Measurements from ENCODE around the gene SGCA. TPM values are rescaled to one million over a fixed set of nuclear protein-coding genes. Genes with fewer than 3 reads are reported as not detected.

The SGCA gene
- total and polyA plus RNA-seq, 2 of the 13 experiments (the other 11 are each of a cell fraction or from before 2014, with no cell fraction given) = not detected

DNA sequence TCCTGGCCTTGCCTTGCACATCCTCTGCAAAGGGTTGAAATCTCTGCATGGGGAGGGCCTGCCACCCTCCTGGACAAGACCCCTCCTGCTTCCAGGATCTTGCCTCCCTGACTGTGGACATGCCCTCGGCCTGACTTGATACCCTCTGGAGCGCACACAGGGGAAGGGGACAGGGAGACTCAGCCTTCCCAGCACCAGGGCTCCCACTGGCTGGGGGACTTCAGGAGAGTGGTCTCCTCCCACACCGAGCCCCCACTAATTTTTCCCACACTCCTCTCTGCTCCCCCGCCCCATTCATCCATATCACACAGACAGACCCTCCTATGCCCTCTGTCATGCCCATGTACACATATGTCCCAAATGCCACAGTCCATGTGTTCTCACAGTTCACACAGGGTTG lies 14.3 kb downstream of the SGCA start (continued):
- TF ChIP-seq, protein P1, sequence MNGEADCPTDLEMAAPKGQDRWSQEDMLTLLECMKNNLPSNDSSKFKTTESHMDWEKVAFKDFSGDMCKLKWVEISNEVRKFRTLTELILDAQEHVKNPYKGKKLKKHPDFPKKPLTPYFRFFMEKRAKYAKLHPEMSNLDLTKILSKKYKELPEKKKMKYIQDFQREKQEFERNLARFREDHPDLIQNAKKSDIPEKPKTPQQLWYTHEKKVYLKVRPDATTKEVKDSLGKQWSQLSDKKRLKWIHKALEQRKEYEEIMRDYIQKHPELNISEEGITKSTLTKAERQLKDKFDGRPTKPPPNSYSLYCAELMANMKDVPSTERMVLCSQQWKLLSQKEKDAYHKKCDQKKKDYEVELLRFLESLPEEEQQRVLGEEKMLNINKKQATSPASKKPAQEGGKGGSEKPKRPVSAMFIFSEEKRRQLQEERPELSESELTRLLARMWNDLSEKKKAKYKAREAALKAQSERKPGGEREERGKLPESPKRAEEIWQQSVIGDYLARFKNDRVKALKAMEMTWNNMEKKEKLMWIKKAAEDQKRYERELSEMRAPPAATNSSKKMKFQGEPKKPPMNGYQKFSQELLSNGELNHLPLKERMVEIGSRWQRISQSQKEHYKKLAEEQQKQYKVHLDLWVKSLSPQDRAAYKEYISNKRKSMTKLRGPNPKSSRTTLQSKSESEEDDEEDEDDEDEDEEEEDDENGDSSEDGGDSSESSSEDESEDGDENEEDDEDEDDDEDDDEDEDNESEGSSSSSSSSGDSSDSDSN (CRISPR knock-in tag; IDR thresholded peaks at IDR 0.05) = no peak
- TF ChIP-seq, protein P2, sequence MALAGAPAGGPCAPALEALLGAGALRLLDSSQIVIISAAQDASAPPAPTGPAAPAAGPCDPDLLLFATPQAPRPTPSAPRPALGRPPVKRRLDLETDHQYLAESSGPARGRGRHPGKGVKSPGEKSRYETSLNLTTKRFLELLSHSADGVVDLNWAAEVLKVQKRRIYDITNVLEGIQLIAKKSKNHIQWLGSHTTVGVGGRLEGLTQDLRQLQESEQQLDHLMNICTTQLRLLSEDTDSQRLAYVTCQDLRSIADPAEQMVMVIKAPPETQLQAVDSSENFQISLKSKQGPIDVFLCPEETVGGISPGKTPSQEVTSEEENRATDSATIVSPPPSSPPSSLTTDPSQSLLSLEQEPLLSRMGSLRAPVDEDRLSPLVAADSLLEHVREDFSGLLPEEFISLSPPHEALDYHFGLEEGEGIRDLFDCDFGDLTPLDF (CRISPR knock-in tag; IDR thresholded peaks at IDR 0.05) = no peak
- TF ChIP-seq, protein P3, sequence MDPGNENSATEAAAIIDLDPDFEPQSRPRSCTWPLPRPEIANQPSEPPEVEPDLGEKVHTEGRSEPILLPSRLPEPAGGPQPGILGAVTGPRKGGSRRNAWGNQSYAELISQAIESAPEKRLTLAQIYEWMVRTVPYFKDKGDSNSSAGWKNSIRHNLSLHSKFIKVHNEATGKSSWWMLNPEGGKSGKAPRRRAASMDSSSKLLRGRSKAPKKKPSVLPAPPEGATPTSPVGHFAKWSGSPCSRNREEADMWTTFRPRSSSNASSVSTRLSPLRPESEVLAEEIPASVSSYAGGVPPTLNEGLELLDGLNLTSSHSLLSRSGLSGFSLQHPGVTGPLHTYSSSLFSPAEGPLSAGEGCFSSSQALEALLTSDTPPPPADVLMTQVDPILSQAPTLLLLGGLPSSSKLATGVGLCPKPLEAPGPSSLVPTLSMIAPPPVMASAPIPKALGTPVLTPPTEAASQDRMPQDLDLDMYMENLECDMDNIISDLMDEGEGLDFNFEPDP (CRISPR knock-in tag; conservative IDR thresholded peaks at IDR 0.05) = no peak
- TF ChIP-seq, protein P4, sequence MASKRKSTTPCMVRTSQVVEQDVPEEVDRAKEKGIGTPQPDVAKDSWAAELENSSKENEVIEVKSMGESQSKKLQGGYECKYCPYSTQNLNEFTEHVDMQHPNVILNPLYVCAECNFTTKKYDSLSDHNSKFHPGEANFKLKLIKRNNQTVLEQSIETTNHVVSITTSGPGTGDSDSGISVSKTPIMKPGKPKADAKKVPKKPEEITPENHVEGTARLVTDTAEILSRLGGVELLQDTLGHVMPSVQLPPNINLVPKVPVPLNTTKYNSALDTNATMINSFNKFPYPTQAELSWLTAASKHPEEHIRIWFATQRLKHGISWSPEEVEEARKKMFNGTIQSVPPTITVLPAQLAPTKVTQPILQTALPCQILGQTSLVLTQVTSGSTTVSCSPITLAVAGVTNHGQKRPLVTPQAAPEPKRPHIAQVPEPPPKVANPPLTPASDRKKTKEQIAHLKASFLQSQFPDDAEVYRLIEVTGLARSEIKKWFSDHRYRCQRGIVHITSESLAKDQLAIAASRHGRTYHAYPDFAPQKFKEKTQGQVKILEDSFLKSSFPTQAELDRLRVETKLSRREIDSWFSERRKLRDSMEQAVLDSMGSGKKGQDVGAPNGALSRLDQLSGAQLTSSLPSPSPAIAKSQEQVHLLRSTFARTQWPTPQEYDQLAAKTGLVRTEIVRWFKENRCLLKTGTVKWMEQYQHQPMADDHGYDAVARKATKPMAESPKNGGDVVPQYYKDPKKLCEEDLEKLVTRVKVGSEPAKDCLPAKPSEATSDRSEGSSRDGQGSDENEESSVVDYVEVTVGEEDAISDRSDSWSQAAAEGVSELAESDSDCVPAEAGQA (IDR thresholded peaks at IDR 0.05; ENCODE audit: low read depth) = no peak
- TF ChIP-seq, protein P4 (CRISPR knock-in tag; IDR thresholded peaks at IDR 0.05; ENCODE audit: borderline replicate concordance) = no peak
- TF ChIP-seq, protein P5, sequence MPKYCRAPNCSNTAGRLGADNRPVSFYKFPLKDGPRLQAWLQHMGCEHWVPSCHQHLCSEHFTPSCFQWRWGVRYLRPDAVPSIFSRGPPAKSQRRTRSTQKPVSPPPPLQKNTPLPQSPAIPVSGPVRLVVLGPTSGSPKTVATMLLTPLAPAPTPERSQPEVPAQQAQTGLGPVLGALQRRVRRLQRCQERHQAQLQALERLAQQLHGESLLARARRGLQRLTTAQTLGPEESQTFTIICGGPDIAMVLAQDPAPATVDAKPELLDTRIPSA (CRISPR knock-in tag; IDR thresholded peaks at IDR 0.05; ENCODE audit: borderline replicate concordance) = no peak
